ENCODE results near the gene BCKDHA.
"Not testable (repeated sequence)": the region's sequence is repeated elsewhere in the genome, so short reads cannot be mapped to it uniquely, and the experiment has no call there.

Gene BCKDHA

GRCh38 chr19:41399525-41399924 lies 1.9 kb downstream of the BCKDHA start:
- peak overlapping the region; percentile 61 for H3K27ac Mint-ChIP-seq (ENCODE audit: low read depth)
- no peaks in the 10 kb centered on the region for H3K27me3 Mint-ChIP-seq
- H3K9me3 Mint-ChIP-seq = no peaks in the 10 kb centered on the region
- peaks cover 17% of the 10 kb centered on the region for H3K36me3 Mint-ChIP-seq (ENCODE audit: insufficient read depth)
- DNase-seq (ENCODE audit: low spot score in 2 of 2) = no peak
- peaks cover 56% of the 10 kb centered on the region for H3K4me1 Mint-ChIP-seq
- peak overlapping the region; percentile 69 for H3K4me3 Mint-ChIP-seq
- no peak for ATAC-seq (replicated peaks; ENCODE audit: extremely low read depth, poor library complexity, severe bottlenecking)

GRCh38 chr19:41401483-41401882 lies 3.9 kb downstream of the BCKDHA start:
- H3K27ac Mint-ChIP-seq (ENCODE audit: low read depth) = no peak overlapping the region
- H3K4me3 Mint-ChIP-seq = no peak overlapping the region
- ATAC-seq (replicated peaks; ENCODE audit: extremely low read depth, poor library complexity, severe bottlenecking) (no peak), DNase-seq (ENCODE audit: low spot score in 2 of 2) (no peak)
- H3K4me1 Mint-ChIP-seq = peaks cover 45% of the 10 kb centered on the region
- peaks cover 18% of the 10 kb centered on the region for H3K36me3 Mint-ChIP-seq (ENCODE audit: insufficient read depth)
- no peaks in the 10 kb centered on the region for H3K27me3 Mint-ChIP-seq
- no peaks in the 10 kb centered on the region for H3K9me3 Mint-ChIP-seq

- H3K4me1 Mint-ChIP-seq = peaks cover 48% of the 10 kb centered on the region
- no peak for ATAC-seq (replicated peaks; ENCODE audit: extremely low read depth, poor library complexity, severe bottlenecking)
- H3K4me3 Mint-ChIP-seq = no peak overlapping the region
- H3K36me3 Mint-ChIP-seq (ENCODE audit: insufficient read depth) = peaks cover 18% of the 10 kb centered on the region
- H3K27ac Mint-ChIP-seq (ENCODE audit: low read depth) = no peak overlapping the region
- no peak for DNase-seq (ENCODE audit: low spot score in 2 of 2)
- H3K27me3 Mint-ChIP-seq = no peaks in the 10 kb centered on the region
- H3K9me3 Mint-ChIP-seq = no peaks in the 10 kb centered on the region
These were observed 4.4 kb downstream of the BCKDHA start for GRCh38 chr19:41402010-41402409.

- H3K4me1 Mint-ChIP-seq = peaks cover 38% of the 10 kb centered on the region
- H3K4me3 Mint-ChIP-seq = no peak overlapping the region
- DNase-seq (ENCODE audit: low spot score in 2 of 2) (no peak), ATAC-seq (replicated peaks; ENCODE audit: extremely low read depth, poor library complexity, severe bottlenecking) (no peak)
- no peaks in the 10 kb centered on the region for H3K27me3 Mint-ChIP-seq
- H3K27ac Mint-ChIP-seq (ENCODE audit: low read depth) = no peak overlapping the region
- no peaks in the 10 kb centered on the region for H3K9me3 Mint-ChIP-seq
- peaks cover 12% of the 10 kb centered on the region for H3K36me3 Mint-ChIP-seq (ENCODE audit: insufficient read depth)
These were observed 5.8 kb downstream of the BCKDHA start for GRCh38 chr19:41403181-41403970.

- Mint-ChIP-seq H3K4me1 (peaks cover 37% of the 10 kb centered on the region), H3K36me3 (ENCODE audit: insufficient read depth) (peaks cover 10% of the 10 kb centered on the region), H3K9me3 (no peaks in the 10 kb centered on the region), H3K27me3 (no peaks in the 10 kb centered on the region), H3K27ac (ENCODE audit: low read depth) (no peak overlapping the region), H3K4me3 (no peak overlapping the region)
- DNase-seq (ENCODE audit: low spot score in 2 of 2) (no peak), ATAC-seq (replicated peaks; ENCODE audit: extremely low read depth, poor library complexity, severe bottlenecking) (no peak)
These were observed 8.2 kb downstream of the BCKDHA start for GRCh38 chr19:41405776-41406175.

GRCh38 chr19:41407271-41407670 lies 9.7 kb downstream of the BCKDHA start:
- Mint-ChIP-seq H3K27me3 (no peaks in the 10 kb centered on the region), H3K9me3 (no peaks in the 10 kb centered on the region), H3K4me3 (no peak overlapping the region), H3K27ac (ENCODE audit: low read depth) (no peak overlapping the region), H3K4me1 (peaks cover 30% of the 10 kb centered on the region), H3K36me3 (ENCODE audit: insufficient read depth) (peaks cover 11% of the 10 kb centered on the region)
- no peak for DNase-seq (ENCODE audit: low spot score in 2 of 2)
- ATAC-seq (replicated peaks; ENCODE audit: extremely low read depth, poor library complexity, severe bottlenecking) = no peak

GRCh38 chr19:41408256-41408655 lies 10.6 kb downstream of the BCKDHA start:
- no peak for ATAC-seq (replicated peaks; ENCODE audit: extremely low read depth, poor library complexity, severe bottlenecking)
- DNase-seq (ENCODE audit: low spot score in 2 of 2) = no peak
- Mint-ChIP-seq H3K27me3 (no peaks in the 10 kb centered on the region), H3K4me3 (no peak overlapping the region), H3K27ac (ENCODE audit: low read depth) (no peak overlapping the region), H3K9me3 (no peaks in the 10 kb centered on the region), H3K4me1 (peaks cover 25% of the 10 kb centered on the region), H3K36me3 (ENCODE audit: insufficient read depth) (peaks cover 10% of the 10 kb centered on the region)

GRCh38 chr19:41408846-41409245 lies 11.2 kb downstream of the BCKDHA start:
- H3K9me3 Mint-ChIP-seq = not testable (repeated sequence)

GRCh38 chr19:41409288-41409687 lies 11.7 kb downstream of the BCKDHA start:
- DNase-seq (ENCODE audit: low spot score in 2 of 2) = no peak
- Mint-ChIP-seq H3K9me3 (no peaks in the 10 kb centered on the region), H3K4me3 (no peak overlapping the region), H3K27me3 (no peaks in the 10 kb centered on the region), H3K36me3 (ENCODE audit: insufficient read depth) (peaks cover 11% of the 10 kb centered on the region), H3K4me1 (peaks cover 20% of the 10 kb centered on the region), H3K27ac (ENCODE audit: low read depth) (no peak overlapping the region)
- no peak for ATAC-seq (replicated peaks; ENCODE audit: extremely low read depth, poor library complexity, severe bottlenecking)

More at GRCh38 chr19:41408846-41409245, 11.2 kb downstream of the BCKDHA start:
- H3K4me1 Mint-ChIP-seq = peaks cover 20% of the 10 kb centered on the region
- not testable (repeated sequence) for H3K36me3 Mint-ChIP-seq (ENCODE audit: insufficient read depth); H3K4me3 Mint-ChIP-seq; DNase-seq (ENCODE audit: low spot score in 2 of 2); ATAC-seq (replicated peaks; ENCODE audit: extremely low read depth, poor library complexity, severe bottlenecking); H3K27ac Mint-ChIP-seq (ENCODE audit: low read depth); H3K27me3 Mint-ChIP-seq

GRCh38 chr19:41410336-41411054 lies 12.9 kb downstream of the BCKDHA start:
- Mint-ChIP-seq H3K4me1 (peaks cover 20% of the 10 kb centered on the region), H3K27ac (ENCODE audit: low read depth) (no peak overlapping the region), H3K36me3 (ENCODE audit: insufficient read depth) (peaks cover 15% of the 10 kb centered on the region), H3K4me3 (no peak overlapping the region), H3K9me3 (no peaks in the 10 kb centered on the region), H3K27me3 (no peaks in the 10 kb centered on the region)
- no peak for DNase-seq (ENCODE audit: low spot score in 2 of 2)
- ATAC-seq (replicated peaks; ENCODE audit: extremely low read depth, poor library complexity, severe bottlenecking) = no peak

- Mint-ChIP-seq H3K4me1 (peaks cover 20% of the 10 kb centered on the region), H3K27ac (ENCODE audit: low read depth) (no peak overlapping the region), H3K27me3 (no peaks in the 10 kb centered on the region), H3K9me3 (no peaks in the 10 kb centered on the region), H3K4me3 (no peak overlapping the region), H3K36me3 (ENCODE audit: insufficient read depth) (peaks cover 16% of the 10 kb centered on the region)
- no peak for DNase-seq (ENCODE audit: low spot score in 2 of 2)
- no peak for ATAC-seq (replicated peaks; ENCODE audit: extremely low read depth, poor library complexity, severe bottlenecking)
These were observed 13.7 kb downstream of the BCKDHA start for GRCh38 chr19:41411100-41411967.

- Mint-ChIP-seq H3K27me3 (no peaks in the 10 kb centered on the region), H3K27ac (ENCODE audit: low read depth) (no peak overlapping the region), H3K9me3 (no peaks in the 10 kb centered on the region), H3K4me3 (no peak overlapping the region), H3K36me3 (ENCODE audit: insufficient read depth) (peaks cover 16% of the 10 kb centered on the region), H3K4me1 (peaks cover 18% of the 10 kb centered on the region)
- DNase-seq (ENCODE audit: low spot score in 2 of 2) (no peak), ATAC-seq (replicated peaks; ENCODE audit: extremely low read depth, poor library complexity, severe bottlenecking) (no peak)
These were observed 14.3 kb downstream of the BCKDHA start for GRCh38 chr19:41411968-41412265.

Data from central memory CD8-positive, alpha-beta T cell (primary cell).